ENCODE data around the gene PIK3C2B.

- TF ChIP-seq GATA2 (IDR thresholded peaks at IDR 0.05; ENCODE audit: insufficient read depth, insufficient read length, low read depth, low read length) (peak; percentile 4), CTCF (IDR thresholded peaks at IDR 0.05; ENCODE audit: extremely low read depth in 1 of 2, insufficient read depth in 1 of 2, low read depth in 1 of 2, low read length in 2 of 2) (peak; percentile 47 to 55), POLR2A (IDR thresholded peaks at IDR 0.05; ENCODE audit: low read depth, low read length) (no peak), MYC (IDR thresholded peaks at IDR 0.05; ENCODE audit: low read depth, low read length) (no peak), POLR2AphosphoS5 (IDR thresholded peaks at IDR 0.05; ENCODE audit: insufficient read depth, low read depth, low read length) (no peak), MAX (IDR thresholded peaks at IDR 0.05; ENCODE audit: insufficient read depth, insufficient read length) (no peak), EZH2 (IDR thresholded peaks at IDR 0.05; ENCODE audit: borderline replicate concordance, low read depth, low read length, severe bottlenecking) (no peak), JUN (IDR thresholded peaks at IDR 0.05; ENCODE audit: borderline replicate concordance, insufficient read depth, insufficient read length, low read depth) (no peak), FOS (IDR thresholded peaks at IDR 0.05; ENCODE audit: borderline replicate concordance, insufficient read depth, low read length) (no peak)
Observed at GRCh38 chr1:204503122-204503912, 8.7 kb upstream of the PIK3C2B start.

All from endothelial cell of umbilical vein (primary cell).